GM21576 (cell line): Measurements from ENCODE around the gene C16orf92.
A peak's percentile ranks its signal among the peaks of the same experiment; 100 is the strongest.
"Not testable (repeated sequence)": the region's sequence is repeated elsewhere in the genome, so short reads cannot be mapped to it uniquely, and the experiment has no call there.

Experiments used
- ATAC-seq: cut with Tn5 transposase; IDR thresholded peaks from one replicate; pipeline ENCODE4 v1.9.1; 2021; ENCODE audit warnings: mild to moderate bottlenecking, moderate library complexity; ENCODE audit not compliant: unreplicated experiment

The C16orf92 gene

GRCh38 chr16:30023586-30023985 lies 588 bp downstream of the C16orf92 start:
- ATAC-seq, result no peak

GRCh38 chr16:30024451-30024850 lies 1.5 kb downstream of the C16orf92 start:
- no peak for ATAC-seq

- no peak for ATAC-seq
These were observed 2.2 kb downstream of the C16orf92 start for GRCh38 chr16:30025156-30025555.

GRCh38 chr16:30025574-30025973 lies 2.6 kb downstream of the C16orf92 start:
- no peak for ATAC-seq

GRCh38 chr16:30026449-30026848 lies 3.5 kb downstream of the C16orf92 start:
- no peak for ATAC-seq

- no peak for ATAC-seq
These were observed 4.8 kb downstream of the C16orf92 start for GRCh38 chr16:30027588-30028437.

GRCh38 chr16:30028438-30029076 lies 5.6 kb downstream of the C16orf92 start:
- ATAC-seq, result no peak

- ATAC-seq, result no peak
These were observed 7.2 kb downstream of the C16orf92 start for GRCh38 chr16:30030011-30030685.

- no peak for ATAC-seq
These were observed 7.9 kb downstream of the C16orf92 start, which contains the start of gene TLCD3B for GRCh38 chr16:30030841-30031413. TSS of gene TLCD3B (minus strand) at chr16:30031271. CDS start at chr16:30030527, 744 bp downstream.

- ATAC-seq, result no peak
These were observed 8.5 kb downstream of the C16orf92 start for GRCh38 chr16:30031477-30031918.

- ATAC-seq, result no peak
These were observed 9.3 kb downstream of the C16orf92 start for GRCh38 chr16:30032083-30032819.

GRCh38 chr16:30033270-30033669 lies 10.3 kb downstream of the C16orf92 start:
- ATAC-seq, result no peak

- no peak for ATAC-seq
These were observed 17.2 kb downstream of the C16orf92 start for GRCh38 chr16:30040221-30040620.

- ATAC-seq, result not testable (repeated sequence)
These were observed 17.7 kb downstream of the C16orf92 start for GRCh38 chr16:30040690-30041089.

GRCh38 chr16:30041841-30042240 lies 18.8 kb downstream of the C16orf92 start:
- no peak for ATAC-seq

- ATAC-seq, result no peak
These were observed 23.2 kb downstream of the C16orf92 start for GRCh38 chr16:30046178-30046577.

GRCh38 chr16:30046588-30046987 lies 23.6 kb downstream of the C16orf92 start:
- no peak for ATAC-seq

GRCh38 chr16:30049871-30050270 lies 26.9 kb downstream of the C16orf92 start:
- ATAC-seq, result no peak

GRCh38 chr16:30051518-30051917 lies 28.5 kb downstream of the C16orf92 start:
- no peak for ATAC-seq

- peak; percentile 58 for ATAC-seq
These were observed 29.8 kb downstream of the C16orf92 start for GRCh38 chr16:30052671-30053372.
